WI38 (cell line): ENCODE data around the gene CPLX1.

ENCODE experiments used
- H3K4me3 ChIP-seq: 2 replicates; pipeline ENCODE4 v1.5.1; 2011; ENCODE audit warnings: low read depth, mild to moderate bottlenecking, control low read depth, low read length
- CTCF ChIP-seq: IDR thresholded peaks from 2 replicates; pipeline ENCODE4 v1.5.1; 2012; ENCODE audit warnings: low read depth, mild to moderate bottlenecking, control low read depth, low read length

Gene CPLX1

DNA sequence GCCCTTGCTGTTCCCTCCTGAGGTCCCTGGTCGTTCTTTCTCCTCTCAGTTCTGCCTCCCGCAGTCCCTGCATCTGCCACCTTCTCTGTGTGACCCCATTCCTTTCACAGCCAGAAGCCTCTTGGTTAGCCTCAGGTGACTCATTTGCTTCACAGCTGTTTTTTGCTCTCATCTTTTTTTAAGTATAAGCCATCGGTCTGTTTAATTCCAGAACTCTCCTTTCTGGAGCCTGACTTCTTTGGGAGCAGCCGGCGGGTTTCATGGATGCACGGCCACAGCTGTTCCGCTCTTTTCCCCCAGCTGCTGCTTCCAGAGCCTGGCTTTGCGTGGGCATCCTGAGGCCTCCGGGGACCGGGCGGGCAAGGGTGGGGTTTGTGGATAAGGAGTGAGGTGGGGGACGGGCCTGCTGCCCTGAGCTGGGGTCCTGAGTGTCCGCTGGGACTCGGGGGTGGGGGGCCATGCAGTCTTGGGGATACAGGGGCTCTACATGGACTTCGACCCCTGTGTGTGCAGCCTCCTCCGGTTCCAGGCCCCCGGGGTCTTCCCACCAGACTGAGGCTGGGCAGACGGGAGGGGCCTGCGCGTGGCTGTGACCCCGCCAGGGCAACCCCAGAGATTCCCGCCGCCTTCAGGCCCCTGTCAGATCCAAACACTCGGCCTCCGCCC, 73.6 kb downstream of the CPLX1 start:
- no peak for TF ChIP-seq CTCF
- H3K4me3 ChIP-seq: no peak overlapping the region

DNA sequence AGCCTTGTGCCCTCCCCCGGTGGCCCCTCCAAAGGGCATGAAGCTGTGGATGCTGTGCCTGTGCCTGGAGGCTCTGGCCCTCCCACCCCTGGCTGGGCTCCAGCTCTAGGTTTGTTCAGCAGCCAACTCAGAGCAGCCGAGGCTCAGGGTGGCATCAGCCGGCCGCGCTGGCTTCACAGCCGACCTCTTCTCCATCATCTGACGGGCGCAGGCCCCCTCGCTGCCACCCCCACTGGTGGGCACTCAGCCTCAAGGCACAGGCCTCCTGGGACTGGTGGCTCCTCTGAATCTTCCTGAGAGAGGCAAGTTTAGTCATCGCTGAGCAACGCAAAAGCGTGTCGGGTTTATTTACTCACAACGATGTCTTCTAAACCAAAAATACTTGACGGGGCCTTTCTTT, 74.3 kb downstream of the CPLX1 start:
- H3K4me3 ChIP-seq: no peak overlapping the region
- no peak for TF ChIP-seq CTCF

- no peak for TF ChIP-seq CTCF
- no peak overlapping the region for H3K4me3 ChIP-seq
These were observed 75.9 kb downstream of the CPLX1 start for GRCh38 chr4:749698-750666.

- no peak for TF ChIP-seq CTCF
- H3K4me3 ChIP-seq: no peak overlapping the region
These were observed 77.5 kb downstream of the CPLX1 start for GRCh38 chr4:748461-748860.

DNA sequence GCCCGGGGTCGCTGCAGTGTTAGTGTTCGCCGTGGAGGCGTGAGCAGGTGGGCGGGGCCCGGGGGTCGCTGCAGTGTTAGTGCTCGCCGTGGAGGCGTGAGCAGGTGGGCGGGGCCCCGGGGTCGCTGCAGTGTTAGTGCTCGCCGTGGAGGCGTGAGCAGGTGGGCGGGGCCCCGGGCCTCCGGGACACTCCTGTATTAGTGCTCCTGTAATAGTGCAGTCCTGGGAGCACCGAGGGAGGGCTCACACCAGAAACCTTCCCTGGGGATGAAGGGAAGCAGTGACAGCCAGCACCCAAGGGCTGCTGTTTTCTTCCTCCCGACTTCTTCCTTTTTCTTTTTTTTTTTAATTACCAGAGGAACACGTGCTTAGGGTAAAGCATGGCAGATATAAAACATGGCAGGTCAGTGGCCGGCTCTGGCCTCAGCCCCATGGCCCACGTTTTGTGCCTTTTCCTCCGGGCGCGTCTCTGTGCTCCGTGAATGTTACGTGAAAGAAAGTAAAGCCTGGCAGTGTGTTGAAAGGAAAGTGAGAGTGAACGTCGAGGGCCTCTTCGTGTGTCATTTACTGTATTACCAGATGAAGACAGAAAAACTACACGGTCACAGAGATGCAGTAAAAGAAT, 78.3 kb downstream of the CPLX1 start:
- H3K4me3 ChIP-seq: no peak overlapping the region
- TF ChIP-seq CTCF: no peak

- no peak overlapping the region for H3K4me3 ChIP-seq
- no peak for TF ChIP-seq CTCF
These were observed 81.6 kb downstream of the CPLX1 start for GRCh38 chr4:744212-744841.
